Neural cell (in vitro differentiated cells): Measurements from ENCODE around the gene SLF2. TPM values are rescaled to one million over a fixed set of nuclear protein-coding genes. Genes with fewer than 3 reads are reported as not detected.

ENCODE experiments used
- H2AFZ ChIP-seq: fragments of 200-600, 300-800 bp; sonication (generic), shearing (Covaris generic); 2 replicates; pipeline ENCODE4 v1.6.0; 2014; ENCODE audit warnings: low read depth, mild to moderate bottlenecking, antibody characterized with exemption, low read length, moderate library complexity
- H3F3A ChIP-seq: fragments of 200-600 bp; shearing (Covaris generic); 2 replicates; pipeline ENCODE4 v1.6.1; 2016; ENCODE audit warnings: mild to moderate bottlenecking, moderate library complexity, mixed read lengths, antibody characterized with exemption, low read length; ENCODE audit not compliant: insufficient read depth, poor library complexity, severe bottlenecking
- H3K27ac ChIP-seq: fragments of 200-600, 300-800 bp; sonication (generic), shearing (Covaris generic); 2 replicates; pipeline ENCODE4 v1.5.1; 2014; ENCODE audit warnings: mild to moderate bottlenecking, low read length, moderate library complexity
- H3K27me3 ChIP-seq: fragments of 300-800, 200-600 bp; sonication (generic), shearing (Covaris generic); 2 replicates; pipeline ENCODE4 v1.6.0; 2014; ENCODE audit warnings: mild to moderate bottlenecking, low read depth, low read length, moderate library complexity; ENCODE audit not compliant: insufficient read depth
- H3K36me3 ChIP-seq: fragments of 300-800, 200-600 bp; sonication (generic), shearing (Covaris generic); 2 replicates; pipeline ENCODE4 v1.5.1; 2014; ENCODE audit warnings: mild to moderate bottlenecking, antibody characterized with exemption, low read length, moderate library complexity; ENCODE audit not compliant: insufficient read depth
- H3K4me2 ChIP-seq: fragments of 300-800, 200-600 bp; sonication (generic), shearing (Covaris generic); 2 replicates; pipeline ENCODE4 v1.6.0; 2014; ENCODE audit warnings: mild to moderate bottlenecking, low read length
- H3K4me3 ChIP-seq: fragments of 300-800, 200-600 bp; sonication (generic), shearing (Covaris generic); 2 replicates; pipeline ENCODE4 v1.5.1; 2014; ENCODE audit warnings: mild to moderate bottlenecking, low read length, moderate library complexity
- H3K79me2 ChIP-seq: fragments of 200-600 bp; shearing (Covaris generic); replicated peaks from 2 replicates; pipeline ENCODE4 v1.6.0; 2014; ENCODE audit warnings: mild to moderate bottlenecking, low read length, moderate library complexity; ENCODE audit not compliant: insufficient read depth
- H3K9ac ChIP-seq: fragments of 300-800, 200-600 bp; sonication (generic), shearing (Covaris generic); 2 replicates; pipeline ENCODE4 v1.6.1; 2016; ENCODE audit warnings: mild to moderate bottlenecking, low read length, mixed read lengths
- H3K9me2 ChIP-seq: fragments of 200-600 bp; shearing (Covaris generic); 2 replicates; pipeline ENCODE4 v1.6.1; 2016; ENCODE audit warnings: mild to moderate bottlenecking, low read length, mixed read lengths; ENCODE audit not compliant: insufficient read depth
- H3K9me3 ChIP-seq: fragments of 200-600, 300-800 bp; sonication (generic), shearing (Covaris generic); 2 replicates; pipeline ENCODE4 v1.6.1; 2016; ENCODE audit warnings: mild to moderate bottlenecking, mixed run types, low read length, moderate library complexity, mixed read lengths
- H4K20me1 ChIP-seq: fragments of 200-600 bp; shearing (Covaris generic); 2 replicates; pipeline ENCODE4 v1.6.1; 2016; ENCODE audit warnings: mild to moderate bottlenecking, mixed run types; ENCODE audit not compliant: insufficient read depth
- EP300 ChIP-seq: fragments of 450-650 bp; conservative IDR thresholded peaks from 2 replicates; pipeline ENCODE4 v1.6.1; 2014; ENCODE audit warnings: antibody characterized with exemption, mild to moderate bottlenecking, moderate library complexity; ENCODE audit not compliant: poor library complexity, severe bottlenecking
- EZH2 ChIP-seq: fragments of 200-600, 300-800 bp; shearing (Covaris generic), sonication (generic); IDR thresholded peaks from 2 replicates; pipeline ENCODE4 v1.6.1; 2014; ENCODE audit warnings: antibody characterized with exemption, low read length, borderline replicate concordance, mild to moderate bottlenecking; ENCODE audit not compliant: insufficient read depth, poor library complexity, severe bottlenecking
- MXI1 ChIP-seq: fragments of 450-650 bp; conservative IDR thresholded peaks from 2 replicates; pipeline ENCODE4 v1.6.1; 2014; ENCODE audit warnings: antibody characterized with exemption, mild to moderate bottlenecking; ENCODE audit not compliant: poor library complexity, severe bottlenecking
- POLR2AphosphoS5 ChIP-seq: IDR thresholded peaks from 2 replicates; pipeline ENCODE4 v1.6.1; 2012
- RAD21 ChIP-seq: fragments of 450-650 bp; conservative IDR thresholded peaks from 2 replicates; pipeline ENCODE4 v1.6.1; 2014; ENCODE audit warnings: antibody characterized with exemption, mild to moderate bottlenecking, moderate library complexity
- REST ChIP-seq: IDR thresholded peaks from 2 replicates; pipeline ENCODE4 v1.6.1; 2012; ENCODE audit warnings: borderline replicate concordance
- SMC3 ChIP-seq: fragments of 450-650 bp; conservative IDR thresholded peaks from 2 replicates; pipeline ENCODE4 v1.6.1; 2014; ENCODE audit warnings: antibody characterized with exemption, mild to moderate bottlenecking, moderate library complexity; ENCODE audit not compliant: poor library complexity
- TAF1 ChIP-seq: IDR thresholded peaks from 2 replicates; pipeline ENCODE4 v1.6.1; 2012; ENCODE audit warnings: low read depth
- polyA plus RNA-seq: library from polyadenylated mRNA; depleted of rRNA; stranded (reverse); fragments of >200 nt; gene quantifications from 2 replicates; pipeline ENCODE4 v1.2.3, GENCODE V29; 2014
- TF ChIP-seq, protein P1 (sequence below): fragments of 450-650 bp; IDR thresholded peaks from 2 replicates; pipeline ENCODE4 v1.5.1; 2014; ENCODE audit warnings: antibody characterized with exemption, mild to moderate bottlenecking, moderate library complexity; ENCODE audit not compliant: poor library complexity, severe bottlenecking

SLF2 gene
- polyA plus RNA-seq, 1 donor from 2014 or later = 43.0 TPM

DNA sequence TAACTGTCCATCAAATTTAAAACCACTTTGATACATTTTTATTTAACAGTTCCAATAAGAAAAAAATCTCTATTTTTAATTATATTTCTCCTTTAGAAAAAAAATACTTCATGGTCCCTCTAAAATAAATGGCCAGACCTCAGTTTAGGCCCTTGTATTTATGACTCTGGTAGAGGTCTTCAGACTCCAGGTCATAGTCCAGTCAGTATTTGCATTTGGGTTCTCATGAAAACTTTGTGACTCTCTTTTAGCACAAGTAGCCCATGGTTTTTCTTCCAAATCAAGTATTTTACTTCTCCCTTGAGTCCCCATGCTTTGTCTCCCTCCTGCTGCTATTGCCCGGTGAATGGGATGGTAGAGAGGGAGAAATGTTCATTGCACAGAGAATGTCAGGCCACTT lies 51.1 kb downstream of the SLF2 start:
- Histone ChIP-seq H3K79me2 (no peaks in the 10 kb centered on the region), H3F3A (no peaks in the 10 kb centered on the region), H3K9me3 (no peaks in the 10 kb centered on the region), H3K27ac (no peak overlapping the region), H3K4me3 (no peak overlapping the region), H3K9me2 (no peaks in the 10 kb centered on the region), H4K20me1 (no peaks in the 10 kb centered on the region), H3K4me2 (no peak overlapping the region), H3K36me3 (peaks cover 13% of the 10 kb centered on the region), H3K27me3 (no peaks in the 10 kb centered on the region), H3K9ac (no peak overlapping the region), H2AFZ (no peak overlapping the region)
- TF ChIP-seq, protein P1, sequence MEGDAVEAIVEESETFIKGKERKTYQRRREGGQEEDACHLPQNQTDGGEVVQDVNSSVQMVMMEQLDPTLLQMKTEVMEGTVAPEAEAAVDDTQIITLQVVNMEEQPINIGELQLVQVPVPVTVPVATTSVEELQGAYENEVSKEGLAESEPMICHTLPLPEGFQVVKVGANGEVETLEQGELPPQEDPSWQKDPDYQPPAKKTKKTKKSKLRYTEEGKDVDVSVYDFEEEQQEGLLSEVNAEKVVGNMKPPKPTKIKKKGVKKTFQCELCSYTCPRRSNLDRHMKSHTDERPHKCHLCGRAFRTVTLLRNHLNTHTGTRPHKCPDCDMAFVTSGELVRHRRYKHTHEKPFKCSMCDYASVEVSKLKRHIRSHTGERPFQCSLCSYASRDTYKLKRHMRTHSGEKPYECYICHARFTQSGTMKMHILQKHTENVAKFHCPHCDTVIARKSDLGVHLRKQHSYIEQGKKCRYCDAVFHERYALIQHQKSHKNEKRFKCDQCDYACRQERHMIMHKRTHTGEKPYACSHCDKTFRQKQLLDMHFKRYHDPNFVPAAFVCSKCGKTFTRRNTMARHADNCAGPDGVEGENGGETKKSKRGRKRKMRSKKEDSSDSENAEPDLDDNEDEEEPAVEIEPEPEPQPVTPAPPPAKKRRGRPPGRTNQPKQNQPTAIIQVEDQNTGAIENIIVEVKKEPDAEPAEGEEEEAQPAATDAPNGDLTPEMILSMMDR = no peak
- TF ChIP-seq TAF1 (no peak), EP300 (no peak), RAD21 (no peak), EZH2 (no peak), SMC3 (no peak), POLR2AphosphoS5 (no peak), MXI1 (no peak), REST (no peak)

- Histone ChIP-seq H3K9me3 (no peaks in the 10 kb centered on the region), H3K9me2 (no peaks in the 10 kb centered on the region), H3K9ac (no peak overlapping the region), H4K20me1 (no peaks in the 10 kb centered on the region), H3F3A (no peaks in the 10 kb centered on the region), H2AFZ (no peak overlapping the region), H3K27ac (no peak overlapping the region), H3K79me2 (no peaks in the 10 kb centered on the region), H3K36me3 (peaks cover 8% of the 10 kb centered on the region), H3K27me3 (no peaks in the 10 kb centered on the region), H3K4me3 (no peak overlapping the region), H3K4me2 (no peak overlapping the region)
- TF ChIP-seq EP300 (no peak), SMC3 (no peak), REST (no peak), TAF1 (no peak)
Measured at GRCh38 chr10:100965820-100966219, 53.1 kb downstream of the SLF2 start.
